HG02852 (cell line): ENCODE data around the gene ATXN7L1.
A peak's percentile ranks its signal among the peaks of the same experiment; 100 is the strongest.

Experiments
- ATAC-seq: cut with Tn5 transposase; IDR thresholded peaks from one replicate; pipeline ENCODE4 v1.9.1; 2021; ENCODE audit warnings: mild to moderate bottlenecking, moderate library complexity; ENCODE audit not compliant: unreplicated experiment

The ATXN7L1 gene, protein sequence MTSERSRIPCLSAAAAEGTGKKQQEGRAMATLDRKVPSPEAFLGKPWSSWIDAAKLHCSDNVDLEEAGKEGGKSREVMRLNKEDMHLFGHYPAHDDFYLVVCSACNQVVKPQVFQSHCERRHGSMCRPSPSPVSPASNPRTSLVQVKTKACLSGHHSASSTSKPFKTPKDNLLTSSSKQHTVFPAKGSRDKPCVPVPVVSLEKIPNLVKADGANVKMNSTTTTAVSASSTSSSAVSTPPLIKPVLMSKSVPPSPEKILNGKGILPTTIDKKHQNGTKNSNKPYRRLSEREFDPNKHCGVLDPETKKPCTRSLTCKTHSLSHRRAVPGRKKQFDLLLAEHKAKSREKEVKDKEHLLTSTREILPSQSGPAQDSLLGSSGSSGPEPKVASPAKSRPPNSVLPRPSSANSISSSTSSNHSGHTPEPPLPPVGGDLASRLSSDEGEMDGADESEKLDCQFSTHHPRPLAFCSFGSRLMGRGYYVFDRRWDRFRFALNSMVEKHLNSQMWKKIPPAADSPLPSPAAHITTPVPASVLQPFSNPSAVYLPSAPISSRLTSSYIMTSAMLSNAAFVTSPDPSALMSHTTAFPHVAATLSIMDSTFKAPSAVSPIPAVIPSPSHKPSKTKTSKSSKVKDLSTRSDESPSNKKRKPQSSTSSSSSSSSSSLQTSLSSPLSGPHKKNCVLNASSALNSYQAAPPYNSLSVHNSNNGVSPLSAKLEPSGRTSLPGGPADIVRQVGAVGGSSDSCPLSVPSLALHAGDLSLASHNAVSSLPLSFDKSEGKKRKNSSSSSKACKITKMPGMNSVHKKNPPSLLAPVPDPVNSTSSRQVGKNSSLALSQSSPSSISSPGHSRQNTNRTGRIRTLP

DNA sequence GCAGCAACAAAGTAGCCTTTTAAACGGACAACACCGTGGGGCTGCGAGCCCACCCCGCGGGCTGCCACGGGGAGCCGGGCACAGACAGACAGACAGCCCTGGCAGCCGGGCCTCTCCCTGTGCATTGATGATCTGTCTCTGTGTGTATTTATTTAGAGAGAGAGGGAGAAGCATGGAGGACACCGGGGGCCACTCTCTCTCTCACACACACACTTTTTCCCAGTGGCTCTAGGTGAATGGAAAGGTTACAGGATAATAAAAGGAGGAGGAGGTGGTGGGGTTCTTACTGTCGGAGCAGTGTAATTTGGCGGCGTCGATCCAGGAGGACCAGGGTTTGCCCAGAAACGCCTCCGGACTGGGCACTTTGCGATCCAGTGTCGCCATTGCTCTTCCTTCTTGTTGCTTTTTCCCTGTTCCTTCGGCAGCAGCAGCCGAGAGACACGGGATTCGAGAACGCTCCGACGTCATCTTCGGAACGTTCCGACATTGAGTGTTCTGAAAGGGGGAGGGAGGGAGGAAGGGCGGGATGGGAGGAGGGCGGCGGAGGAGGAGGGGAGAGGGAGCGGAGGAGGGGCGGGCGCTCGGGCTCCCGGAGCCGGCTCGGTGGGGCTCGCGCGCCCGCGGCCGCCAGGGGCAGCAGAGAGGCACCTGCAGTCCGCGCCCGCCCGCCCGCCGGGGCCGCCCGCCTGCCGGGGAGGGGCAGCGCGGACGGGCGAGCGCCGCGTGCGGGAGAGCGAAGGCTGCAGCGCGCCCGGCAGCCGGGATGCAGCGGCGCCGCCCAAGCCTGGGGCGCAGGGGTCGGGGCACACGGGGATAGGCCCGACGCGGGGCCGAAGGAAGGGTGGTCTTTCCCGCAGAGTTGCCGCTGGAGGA lies at the start of gene ATXN7L1:
ATXN7L1 (minus strand) TSS at position 509 of the 873 bp plus-strand sequence; CDS start at position 468, 41 bp downstream.
- peak; percentile 94 for ATAC-seq

DNA sequence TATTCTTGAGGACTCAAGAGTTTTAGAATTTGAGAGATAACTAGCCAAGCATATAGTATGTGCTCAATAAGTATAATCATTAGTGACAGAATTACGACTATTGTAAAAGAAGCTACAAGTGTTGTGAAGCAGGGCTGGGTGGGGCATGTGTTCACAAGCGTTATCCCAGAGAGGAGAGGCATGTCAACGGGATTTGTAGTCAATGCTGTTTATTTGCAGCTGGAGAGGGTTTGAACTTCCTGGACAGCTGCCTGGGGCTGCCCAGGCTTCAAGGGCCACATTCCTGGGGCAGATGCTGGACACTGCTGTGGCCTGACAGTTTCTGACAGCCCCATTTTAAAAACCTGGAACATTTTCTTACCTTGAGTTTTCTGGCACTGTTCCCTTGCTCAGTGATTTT lies 49.7 kb upstream of the ATXN7L1 start:
- no peak for ATAC-seq

DNA sequence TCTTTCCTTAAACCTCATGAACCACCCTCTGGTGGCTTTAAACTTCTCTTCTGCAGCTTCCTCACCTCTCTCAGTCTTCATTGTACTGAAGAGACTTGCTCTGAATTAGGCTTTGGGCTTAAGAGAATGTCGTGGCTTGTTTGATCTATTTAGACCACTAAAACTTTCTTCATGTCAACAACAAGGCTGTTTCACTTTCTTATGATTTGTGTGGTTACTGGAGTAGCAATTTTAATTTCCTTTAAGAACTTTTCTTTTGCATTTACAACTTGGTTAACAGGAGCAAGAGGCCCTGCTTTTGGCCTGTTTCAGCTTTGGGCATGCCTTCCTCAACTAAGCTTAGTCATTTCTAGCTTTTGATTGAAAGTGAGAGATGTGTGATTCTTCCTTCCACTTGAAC lies 48.5 kb upstream of the ATXN7L1 start:
- peak; percentile 64 for ATAC-seq

DNA sequence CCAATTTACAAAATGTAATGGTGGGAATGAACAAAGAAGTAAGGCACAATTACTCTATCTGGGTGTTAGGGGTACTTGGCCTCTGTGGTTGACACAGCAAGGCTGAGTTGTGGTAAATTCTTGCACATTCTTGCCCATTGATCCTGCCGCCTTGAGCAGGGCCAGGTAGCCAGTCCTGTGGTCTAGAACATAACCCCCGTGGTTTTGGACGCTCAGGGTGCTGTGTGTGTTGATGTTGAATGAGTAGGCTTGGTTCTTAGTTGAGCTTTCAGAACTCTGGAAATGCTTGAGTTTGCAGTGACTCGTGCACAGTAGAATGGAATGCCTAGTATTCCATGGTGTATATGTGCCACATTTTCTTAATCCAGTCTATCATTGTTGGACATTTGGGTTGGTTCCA lies 44.4 kb upstream of the ATXN7L1 start:
- no peak for ATAC-seq

DNA sequence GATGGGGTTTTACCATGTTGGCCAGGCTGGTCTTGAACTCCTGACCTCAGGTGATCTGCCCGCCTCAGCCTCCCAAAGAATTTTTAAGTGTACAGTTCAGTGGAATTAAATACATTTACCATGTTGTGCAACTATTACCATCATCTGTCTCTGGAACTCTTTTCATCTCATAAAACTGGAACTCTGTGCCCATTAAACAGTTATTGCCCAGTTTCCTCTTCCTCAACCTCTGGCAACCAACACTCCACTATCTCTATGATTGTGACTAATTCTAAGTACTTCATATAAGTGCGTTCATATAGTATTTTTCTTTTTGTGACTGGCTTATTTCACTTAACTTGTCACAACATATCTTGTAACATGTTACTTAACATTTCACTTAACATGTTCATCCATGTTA lies 41.3 kb upstream of the ATXN7L1 start:
- ATAC-seq, result no peak

DNA sequence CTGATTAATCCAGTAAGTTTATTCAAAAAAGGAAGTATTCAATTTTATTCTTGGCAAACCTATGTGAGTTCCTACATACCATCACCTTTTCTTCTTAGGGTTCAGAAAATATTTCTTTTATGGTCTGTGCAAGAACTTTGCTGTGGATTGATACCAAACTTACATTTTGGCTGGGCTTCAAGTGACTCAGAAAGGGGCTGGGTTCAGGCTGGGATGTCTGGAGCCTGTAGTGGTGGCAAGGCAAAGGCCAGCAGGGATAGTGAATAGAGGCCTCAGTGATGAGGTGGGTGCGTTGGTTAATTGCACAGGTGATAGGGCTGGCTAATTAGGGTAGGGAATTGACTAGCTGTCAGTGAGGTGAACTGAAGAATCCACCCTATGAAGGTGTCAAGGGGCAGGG lies 40.2 kb upstream of the ATXN7L1 start:
- no peak for ATAC-seq

DNA sequence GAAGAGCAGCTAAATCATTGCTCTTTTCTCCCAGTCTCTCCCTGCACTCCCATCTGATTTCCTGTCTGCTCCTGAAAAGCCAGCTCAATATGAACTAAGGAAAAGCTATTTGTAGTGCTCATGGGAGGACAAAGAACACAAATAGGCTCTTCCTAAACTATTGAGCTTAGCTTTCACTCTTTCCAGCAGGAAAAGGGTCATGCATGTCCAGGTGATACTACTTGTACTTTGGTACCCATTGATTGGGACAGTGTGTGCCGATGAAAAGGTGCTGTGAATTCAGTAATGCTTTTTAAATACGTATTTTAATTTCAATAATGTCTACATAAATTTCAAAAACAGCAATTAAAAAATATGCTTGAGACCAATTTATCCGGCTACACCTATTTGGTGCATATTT lies 37.5 kb upstream of the ATXN7L1 start:
- ATAC-seq, result no peak

DNA sequence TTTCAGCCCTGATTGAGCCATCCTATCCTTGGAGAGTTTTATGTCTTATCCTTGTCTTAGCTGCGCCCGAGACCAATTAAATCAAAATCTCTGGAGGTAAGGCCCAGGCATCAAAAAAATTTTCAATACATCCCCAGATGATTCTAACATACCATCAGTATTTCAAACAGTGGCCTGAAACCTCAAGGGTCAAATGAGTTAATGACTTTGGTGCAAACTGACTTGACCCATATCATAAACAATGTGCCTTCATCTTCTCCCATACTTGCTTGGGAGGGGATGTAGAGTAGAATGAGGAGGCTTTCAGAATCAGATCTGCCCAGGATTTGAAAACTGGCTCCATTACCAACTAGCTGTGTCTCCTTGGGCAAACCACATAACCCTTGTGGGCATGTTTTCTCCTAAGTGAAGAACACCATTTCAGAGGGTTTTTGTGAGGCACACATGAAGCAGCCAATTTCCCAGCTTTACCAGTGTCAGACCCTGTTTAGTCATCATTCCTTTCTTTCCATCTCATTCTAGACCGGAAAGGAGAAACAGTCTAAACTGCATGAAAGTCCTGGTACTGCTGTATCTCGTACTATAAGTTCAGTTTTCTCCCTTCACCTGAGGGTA lies 35.7 kb upstream of the ATXN7L1 start:
- ATAC-seq, result no peak

DNA sequence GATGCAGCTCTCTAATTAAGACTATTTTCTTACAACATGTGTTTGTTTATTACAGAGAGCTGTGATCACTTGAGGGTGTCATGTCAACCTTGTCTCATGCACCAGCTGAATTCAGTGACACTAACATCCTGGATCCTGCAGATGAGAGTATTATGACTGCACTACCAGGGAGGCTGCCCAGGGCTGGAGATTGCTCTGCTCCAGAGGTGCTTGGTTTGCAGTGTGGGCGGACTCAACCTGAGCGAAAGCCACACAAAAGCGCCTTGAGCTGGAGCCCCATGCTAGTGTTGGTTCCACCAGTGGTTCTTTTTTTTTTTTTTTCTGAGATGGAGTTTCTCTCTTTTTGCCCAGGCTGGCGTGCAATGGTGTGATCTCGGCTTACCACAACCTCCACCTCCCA lies 33.8 kb upstream of the ATXN7L1 start:
- ATAC-seq, result no peak

DNA sequence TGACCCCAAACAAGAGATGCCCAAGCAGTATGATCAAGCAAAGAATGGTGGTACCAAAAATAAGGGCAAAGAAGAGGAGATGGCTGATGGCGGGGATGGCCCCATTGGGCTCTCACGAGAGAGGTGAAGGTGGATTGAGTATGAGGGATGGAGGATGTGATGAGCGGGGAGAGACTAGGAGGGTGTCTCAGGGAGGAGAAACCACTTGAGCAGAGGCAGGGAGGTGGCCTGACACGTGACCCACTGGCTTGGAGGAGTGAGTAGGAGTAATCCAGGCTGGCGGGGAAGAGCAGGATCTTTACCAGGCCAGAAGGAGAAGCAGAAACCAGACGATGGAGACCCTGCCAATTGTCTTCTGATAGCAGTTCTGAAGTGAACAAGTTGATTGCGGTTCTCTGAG lies 33.3 kb upstream of the ATXN7L1 start:
- no peak for ATAC-seq

DNA sequence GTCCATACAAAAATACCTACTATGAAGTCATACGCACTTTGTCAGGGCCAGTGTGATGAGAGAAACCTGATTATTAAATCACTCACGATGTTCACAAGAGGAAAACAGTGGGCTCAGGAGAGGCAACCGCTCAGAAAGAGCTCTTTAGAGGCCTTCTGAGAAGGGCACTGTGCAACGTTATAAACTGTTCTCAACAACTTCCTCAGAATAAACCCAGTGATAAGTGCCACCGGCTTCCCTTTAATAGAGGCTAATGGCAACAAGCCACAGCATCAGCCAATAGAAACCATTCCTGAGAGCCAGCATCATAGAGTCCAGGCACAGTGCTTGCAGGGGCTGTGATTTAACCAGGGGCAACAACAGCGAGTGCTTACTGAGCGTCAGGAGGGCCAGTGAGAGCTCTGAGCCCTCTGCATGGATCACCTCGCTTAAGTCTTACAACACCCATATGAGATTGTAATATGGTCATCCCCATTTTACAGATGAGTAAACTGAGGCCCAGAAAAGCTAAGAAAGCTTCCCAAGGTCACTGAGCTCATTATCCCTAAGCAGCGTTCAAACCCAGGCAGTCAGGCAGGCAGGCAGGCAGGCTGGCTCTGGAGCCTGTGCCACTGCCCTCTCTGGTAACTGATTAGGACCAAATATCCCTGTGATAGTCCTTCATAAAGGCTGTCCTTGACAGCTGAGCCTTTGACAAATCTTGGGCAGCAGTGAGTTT lies 30.9 kb upstream of the ATXN7L1 start:
- no peak for ATAC-seq

DNA sequence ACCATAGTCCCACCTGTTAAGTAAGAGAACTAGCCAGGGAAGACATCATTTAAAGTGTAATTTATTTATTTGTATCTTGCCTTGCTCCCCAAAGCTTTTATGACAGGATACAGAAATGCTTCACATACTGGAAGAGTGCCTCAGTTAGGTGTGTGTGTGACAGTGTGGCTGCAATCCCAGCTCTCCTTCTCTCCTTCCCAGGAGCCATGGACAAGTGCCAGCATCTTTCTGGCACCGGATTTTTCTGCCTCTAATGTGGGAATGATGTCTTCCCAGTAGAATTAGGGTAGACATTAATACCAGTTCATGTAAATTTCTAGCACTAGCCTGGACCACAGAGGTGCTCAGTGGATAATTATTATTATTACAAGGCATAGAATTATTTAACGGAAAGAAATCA lies 30.3 kb upstream of the ATXN7L1 start:
- ATAC-seq, result no peak

DNA sequence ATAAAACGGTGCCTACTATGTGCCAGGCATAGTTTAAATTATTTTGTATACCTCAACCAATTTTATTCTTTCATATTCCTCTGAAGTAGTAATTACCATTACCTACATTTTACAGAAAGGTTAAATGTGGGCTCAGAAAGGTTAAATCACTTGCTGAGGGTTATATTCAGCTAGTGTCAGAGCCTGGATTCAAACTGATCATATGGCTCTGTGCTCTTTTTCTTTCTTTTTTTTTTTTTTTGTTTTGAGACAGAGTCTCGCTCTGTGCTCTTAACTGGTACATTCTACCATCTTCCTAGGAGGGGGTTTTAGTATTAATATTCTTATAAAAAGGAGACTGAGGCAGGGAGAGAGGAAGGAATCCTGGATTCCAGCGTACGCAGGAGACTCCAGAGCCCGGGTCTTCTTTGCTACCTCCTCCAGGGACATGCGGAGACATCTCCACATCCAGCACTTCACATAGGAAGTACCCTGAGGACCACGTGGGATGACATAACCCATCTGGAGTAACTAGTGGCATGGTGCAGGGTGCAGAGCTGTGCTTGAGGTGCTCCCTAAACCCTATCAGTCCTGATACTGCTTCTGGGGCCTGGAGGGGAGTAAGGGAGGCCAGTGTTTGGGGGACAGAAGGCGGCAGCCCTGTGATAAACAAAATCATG lies 29.6 kb upstream of the ATXN7L1 start:
- no peak for ATAC-seq

DNA sequence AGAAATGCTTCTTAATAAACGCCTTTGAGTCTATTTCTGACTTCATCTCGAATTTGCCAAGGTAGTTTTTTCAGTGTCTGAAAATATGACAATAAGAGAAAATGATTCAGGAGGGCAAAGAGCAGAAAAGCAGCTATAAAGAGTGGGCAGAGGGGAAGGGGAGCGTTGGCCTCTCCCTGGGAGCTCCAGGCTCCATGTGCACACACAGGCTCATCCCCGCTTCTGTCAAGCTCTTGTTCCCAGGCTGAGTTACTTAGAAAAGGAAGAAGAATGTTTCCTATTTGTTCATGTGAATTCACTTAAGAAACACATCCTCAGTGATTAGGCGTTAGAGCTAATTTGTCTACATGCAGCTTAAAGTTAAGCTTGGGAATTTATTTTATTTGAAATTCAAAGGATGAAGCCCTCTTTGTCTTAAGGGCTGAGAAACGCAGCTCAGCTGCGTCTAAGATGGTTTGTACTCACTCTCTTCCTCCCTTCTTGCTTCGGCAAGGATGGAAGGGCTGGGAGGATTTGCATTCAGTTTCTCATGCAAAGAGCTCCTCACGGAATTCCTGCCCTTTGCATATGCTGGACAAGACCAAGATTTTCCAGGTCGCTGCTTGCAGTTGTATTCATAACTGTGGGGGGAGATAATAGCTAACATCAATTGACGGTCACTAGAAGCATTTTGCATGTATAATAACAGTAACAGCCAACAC lies 29.0 kb upstream of the ATXN7L1 start:
- ATAC-seq, result no peak

DNA sequence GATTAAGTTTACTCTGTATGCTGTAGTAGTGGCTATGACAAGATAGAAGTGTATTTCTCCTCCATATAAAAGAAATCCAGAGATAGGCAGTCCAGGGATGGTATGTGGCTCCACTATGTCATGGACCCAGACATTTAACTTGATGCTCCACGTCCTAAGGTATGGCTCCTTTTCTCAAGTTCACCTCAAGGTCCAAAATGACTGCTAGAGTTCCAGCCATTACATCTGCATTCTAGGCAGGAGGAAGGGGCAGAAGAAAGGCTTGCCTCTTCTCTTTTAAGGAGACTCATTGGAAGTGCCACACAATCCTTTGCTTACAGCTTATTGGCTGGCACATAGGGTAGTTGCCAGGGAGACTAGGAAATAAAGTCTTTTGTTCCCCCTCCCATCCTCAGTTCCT lies 27.7 kb upstream of the ATXN7L1 start:
- no peak for ATAC-seq

DNA sequence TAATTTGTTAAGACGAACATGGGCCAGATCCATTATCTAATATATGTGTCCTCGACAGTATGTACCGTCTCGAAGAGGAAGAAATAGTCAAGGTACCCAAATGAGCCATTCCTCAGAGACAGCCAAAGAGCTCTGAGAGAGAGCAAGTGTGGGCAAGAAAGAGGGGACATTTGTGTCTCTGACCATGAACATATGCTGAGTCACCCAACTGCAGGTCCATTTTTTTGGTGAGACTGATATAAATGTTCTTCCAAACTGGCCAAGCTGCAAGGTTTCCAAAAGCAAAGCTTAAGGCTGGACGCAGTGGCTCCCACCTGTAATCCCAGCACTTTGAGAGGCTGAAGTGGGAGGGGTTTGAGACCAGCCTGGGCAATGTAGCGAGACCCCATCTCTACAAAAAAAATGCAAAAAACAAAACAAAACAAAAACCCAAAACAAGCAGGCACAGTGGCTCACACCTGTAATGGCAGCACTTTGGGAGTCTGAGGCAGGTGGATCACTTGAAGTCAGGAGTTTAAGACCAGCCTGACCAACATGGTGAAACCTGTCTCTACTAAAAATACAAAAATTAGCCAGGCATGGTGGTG lies 26.0 kb upstream of the ATXN7L1 start:
- ATAC-seq, result no peak

DNA sequence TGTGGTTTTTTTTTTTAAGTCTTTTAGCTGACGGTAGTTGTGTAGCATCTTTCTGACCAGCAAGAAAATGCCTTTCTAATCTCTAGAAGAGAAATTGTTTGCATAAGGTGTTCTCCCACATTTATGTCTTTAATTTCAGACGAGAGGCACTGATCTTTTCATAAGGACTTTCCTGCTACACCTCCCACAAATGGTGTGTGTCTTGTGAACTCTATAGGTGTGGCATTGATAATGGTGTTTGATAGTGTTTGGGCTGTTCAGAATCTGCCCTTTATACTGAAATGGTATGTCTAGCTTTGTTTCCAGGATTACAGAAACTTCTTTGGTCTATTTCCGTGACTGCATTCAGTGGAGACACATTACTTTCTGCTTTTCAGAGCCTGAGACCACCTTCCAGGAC lies 21.6 kb upstream of the ATXN7L1 start:
- ATAC-seq, result no peak

DNA sequence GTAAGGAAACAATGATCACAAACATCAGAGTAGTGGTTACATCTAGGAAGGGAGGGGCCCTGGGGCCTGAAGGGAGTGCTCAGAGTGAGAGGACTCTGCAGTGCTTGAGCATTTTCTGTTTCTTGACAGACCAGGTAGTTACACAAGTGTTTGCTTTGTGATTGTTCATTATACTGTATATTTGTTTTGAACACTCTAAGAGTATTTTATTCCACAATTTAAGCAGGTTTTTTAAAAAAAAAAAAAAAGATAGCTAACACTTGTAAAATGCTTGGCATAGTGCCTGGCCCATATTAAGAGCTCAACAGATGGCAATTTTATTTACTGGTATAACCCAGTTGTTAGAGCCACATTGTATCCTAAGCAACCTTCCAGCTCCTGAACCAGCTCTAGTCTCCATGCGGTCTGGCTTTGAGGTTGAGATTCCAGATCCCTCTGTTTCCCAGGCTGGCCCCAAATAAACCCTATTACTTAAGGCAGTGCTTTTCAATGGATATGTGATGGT lies 20.1 kb upstream of the ATXN7L1 start:
- no peak for ATAC-seq
